HCT116 (cell line): ENCODE measurements around the gene HS3ST2. TPM values are rescaled to one million over a fixed set of nuclear protein-coding genes. Genes with fewer than 3 reads are reported as not detected.

ENCODE experiments used
- ATAC-seq: fragments of 200-7000 bp; cut with Tn5 transposase; 2 replicates; pipeline ENCODE4 v1.9.1; 2020; ENCODE audit warnings: mild to moderate bottlenecking, moderate library complexity
- BruUV-seq: library from RNA; stranded (reverse); fragments of 400-500 nt; replicated peaks from 2 replicates; lab custom pipeline; 2021; lab: Mats Ljungman, UMichigan
- CTCF ChIA-PET: fragments of 300-600 bp; sonication (Branson Sonifier 250); formaldehyde crosslinking; loops from one replicate; lab custom pipeline; 2021; ENCODE audit warnings: antibody characterized with exemption; lab: Charles Lee
- POLR2A ChIA-PET: fragments of 300-600, 350-600 bp; sonication (Branson Sonifier 250); formaldehyde crosslinking; loops from one replicate; lab custom pipeline; 2021; ENCODE audit warnings: antibody characterized with exemption; lab: Charles Lee
- RAD21 ChIA-PET, 2 experiments: fragments of 300-600 bp; sonication (Branson Sonifier 250); formaldehyde crosslinking; loops; one replicate each; lab custom pipeline; 2023; ENCODE audit warnings: low total read pairs in 2 of 2; ENCODE audit not compliant: uncharacterized antibody in 2 of 2, unreplicated experiment in 2 of 2, low non-redundant PET in 1 of 2; lab: Charles Lee
- DNase-seq: peaks from one replicate; pipeline ENCODE4 v3.0.0-alpha.2; 2010; ENCODE audit warnings: low read depth, low spot score
- H2AFZ ChIP-seq: fragments of 200-600 bp; shearing (Covaris generic), sonication (generic); 2 replicates; pipeline ENCODE4 v1.6.1; 2017; ENCODE audit warnings: low read depth, mixed run types, mixed read lengths, antibody characterized with exemption, low read length; ENCODE audit not compliant: poor library complexity, severe bottlenecking
- H3K27ac ChIP-seq: 2 replicates; pipeline ENCODE4 v1.5.1; 2012; ENCODE audit warnings: low read depth, low read length
- H3K27me3 ChIP-seq: fragments of 200-600 bp; sonication (generic); 2 replicates; pipeline ENCODE4 v1.6.1; 2016; ENCODE audit warnings: mixed run types, low read length, mixed read lengths; ENCODE audit not compliant: insufficient read depth
- H3K36me3 ChIP-seq, 2 experiments: fragments of 200-500 bp in 1 of 2; fragments of 200-600 bp in 1 of 2; sonication (Bioruptor generic) in 1 of 2; sonication (generic) in 1 of 2; 2 replicates each; pipeline versions ENCODE4 v1.5.1 to v1.6.1; 2014 to 2016; ENCODE audit warnings: low read length in 2 of 2, inconsistent platforms in 1 of 2, mixed read lengths in 1 of 2, mixed run types in 1 of 2; ENCODE audit not compliant: insufficient read depth in 2 of 2, control insufficient read depth in 1 of 2
- H3K4me1 ChIP-seq, 2 experiments: fragments of 200-600 bp in 1 of 2; sonication (generic) in 1 of 2; 2 replicates each; pipeline versions ENCODE4 v1.5.1 to v1.6.1; 2012 to 2017; ENCODE audit warnings: low read length in 2 of 2, inconsistent platforms in 1 of 2, mild to moderate bottlenecking in 1 of 2, mixed read lengths in 1 of 2, mixed run types in 1 of 2, moderate library complexity in 1 of 2; ENCODE audit not compliant: insufficient read depth in 2 of 2, control insufficient read depth in 1 of 2
- H3K4me2 ChIP-seq: fragments of 200-600 bp; sonication (generic); 2 replicates; pipeline ENCODE4 v1.6.1; 2017; ENCODE audit warnings: mixed run types, low read length, mixed read lengths
- H3K4me3 ChIP-seq, 2 experiments: fragments of 200-600 bp in 1 of 2; sonication (generic) in 1 of 2; replicated peaks in 1 of 2; 2 replicates each; pipeline ENCODE4 v1.5.1; 2011 to 2016; ENCODE audit warnings: low read length in 2 of 2, control low read depth in 1 of 2, low read depth in 1 of 2, mild to moderate bottlenecking in 1 of 2, mixed read lengths in 1 of 2, mixed run types in 1 of 2
- H3K79me2 ChIP-seq: fragments of 200-600 bp; sonication (generic); 2 replicates; pipeline ENCODE4 v1.6.1; 2017; ENCODE audit warnings: mild to moderate bottlenecking, mixed run types, low read length, moderate library complexity, mixed read lengths; ENCODE audit not compliant: insufficient read depth
- H3K9ac ChIP-seq: fragments of 200-600 bp; sonication (generic); 2 replicates; pipeline ENCODE4 v1.6.1; 2016; ENCODE audit warnings: low read length, mixed read lengths
- H3K9me2 ChIP-seq: fragments of 200-600 bp; sonication (generic), shearing (Covaris generic); 2 replicates; pipeline ENCODE4 v1.6.1; 2017; ENCODE audit warnings: mixed run types, mild to moderate bottlenecking, moderate library complexity; ENCODE audit not compliant: insufficient read depth
- H3K9me3 ChIP-seq, 2 experiments: fragments of 200-500 bp in 1 of 2; fragments of 200-600 bp in 1 of 2; sonication (Bioruptor generic) in 1 of 2; sonication (generic) in 1 of 2; 2 replicates each; pipeline ENCODE4 v1.6.1; 2014 to 2017; ENCODE audit warnings: low read length in 2 of 2, mixed read lengths in 2 of 2, inconsistent platforms in 1 of 2, low read depth in 1 of 2, mild to moderate bottlenecking in 1 of 2, mixed run types in 1 of 2, moderate library complexity in 1 of 2; ENCODE audit not compliant: control insufficient read depth in 1 of 2, insufficient read depth in 1 of 2
- H4K20me1 ChIP-seq: fragments of 200-600 bp; sonication (generic), shearing (Covaris generic); 2 replicates; pipeline ENCODE4 v1.6.1; 2017; ENCODE audit warnings: mixed run types, mild to moderate bottlenecking, moderate library complexity; ENCODE audit not compliant: insufficient read depth
- CBX3 ChIP-seq: IDR thresholded peaks from 2 replicates; pipeline ENCODE4 v1.6.1; 2012; ENCODE audit warnings: low read depth
- ELF1 ChIP-seq: IDR thresholded peaks from 2 replicates; pipeline ENCODE4 v1.6.1; 2012; ENCODE audit warnings: low read depth, borderline replicate concordance
- EZH2 ChIP-seq: fragments of 200-600 bp; sonication (generic); IDR thresholded peaks from 2 replicates; pipeline ENCODE4 v1.6.1; 2017; ENCODE audit warnings: antibody characterized with exemption, mixed run types
- EZH2phosphoT487 ChIP-seq: fragments of 200-600 bp; IDR thresholded peaks from 2 replicates; pipeline ENCODE4 v1.6.1; 2018; ENCODE audit warnings: antibody characterized with exemption, borderline replicate concordance
- FOSL1 ChIP-seq: IDR thresholded peaks from 2 replicates; pipeline ENCODE4 v1.6.1; 2012; ENCODE audit warnings: low read depth
- JUND ChIP-seq: IDR thresholded peaks from 2 replicates; pipeline ENCODE4 v1.6.1; 2012
- POLR2A ChIP-seq: IDR thresholded peaks from 2 replicates; pipeline ENCODE4 v1.7.0; 2011; ENCODE audit warnings: borderline replicate concordance; ENCODE audit not compliant: insufficient read depth, insufficient read length; ENCODE audit errors: extremely low read depth
- RAD21 ChIP-seq: IDR thresholded peaks from 2 replicates; pipeline ENCODE4 v1.6.1; 2012; ENCODE audit warnings: low read depth, mild to moderate bottlenecking
- SIN3A ChIP-seq: IDR thresholded peaks from 2 replicates; pipeline ENCODE4 v1.6.1; 2012; ENCODE audit warnings: low read depth
- SP1 ChIP-seq: IDR thresholded peaks from 2 replicates; pipeline ENCODE4 v1.6.1; 2012; ENCODE audit warnings: low read depth
- SRF ChIP-seq: IDR thresholded peaks from 2 replicates; pipeline ENCODE4 v1.6.1; 2012; ENCODE audit warnings: low read depth
- YY1 ChIP-seq: IDR thresholded peaks from 2 replicates; pipeline ENCODE4 v1.6.1; 2011; ENCODE audit warnings: low read length, low read depth, moderate library complexity, mild to moderate bottlenecking; ENCODE audit not compliant: insufficient replicate concordance; ENCODE audit errors: extremely low read depth
- ZNF274 ChIP-seq: fragments of 200-500 bp; sonication (Bioruptor generic); IDR thresholded peaks from 2 replicates; pipeline ENCODE4 v1.6.1; 2014; ENCODE audit warnings: mild to moderate bottlenecking, low read depth, low read length, inconsistent platforms
- intact Hi-C: fragments of 100-400 bp; cut with micrococcal nuclease; formaldehyde crosslinking; loops from 2 replicates; pipeline ENCODE4 v1.10.0; 2022
- total RNA-seq: library from RNA; stranded (reverse); gene quantifications from one replicate; pipeline ENCODE4 v1.2.1, GENCODE V29; 2021; ENCODE audit not compliant: unreplicated experiment
- TF ChIP-seq, protein P1 (sequence below): IDR thresholded peaks from 2 replicates; pipeline ENCODE4 v1.6.1; 2012
- TF ChIP-seq, protein P2 (sequence below): IDR thresholded peaks from 2 replicates; pipeline ENCODE4 v1.6.1; 2012; ENCODE audit warnings: low read depth
- TF ChIP-seq, protein P3 (sequence below): IDR thresholded peaks from 2 replicates; pipeline ENCODE4 v1.6.1; 2012
- TF ChIP-seq, protein P4 (sequence below), 3 experiments: fragments of 200-600 bp in 1 of 3; sonication (generic) in 1 of 3; IDR thresholded peaks in 2 of 3; conservative IDR thresholded peaks in 1 of 3; 2 replicates each; pipeline ENCODE4 v1.5.1; 2012 to 2017; ENCODE audit warnings: low read depth in 2 of 3, low read length in 2 of 3, antibody characterized with exemption in 1 of 3, borderline replicate concordance in 1 of 3, control low read depth in 1 of 3, mild to moderate bottlenecking in 1 of 3, mixed read lengths in 1 of 3, mixed run types in 1 of 3, moderate library complexity in 1 of 3; ENCODE audit not compliant: insufficient read depth in 1 of 3

Gene HS3ST2
- total RNA-seq, 1 experiment from 2014 or later = not detected

DNA sequence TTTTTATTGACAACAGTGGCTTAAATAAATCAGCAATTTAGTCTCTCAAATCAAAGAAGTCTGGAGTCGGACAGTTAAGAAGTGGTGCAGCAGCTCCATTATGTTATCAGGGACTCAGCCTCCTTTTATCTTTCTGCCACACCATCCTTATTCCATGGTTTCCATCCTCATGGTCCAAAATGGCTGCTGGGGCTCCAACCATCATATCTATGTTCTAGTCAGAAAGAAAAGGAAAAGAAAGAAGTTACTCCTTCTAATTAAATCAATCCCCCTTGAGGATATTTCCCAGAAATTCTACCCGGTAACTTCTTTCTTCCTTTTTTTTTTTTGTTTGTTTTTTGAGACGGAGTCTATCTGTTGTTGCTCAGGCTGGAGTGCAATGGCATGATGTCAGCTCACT is 109.5 kb downstream of the HS3ST2 start:
- BruUV-seq = no TSS peak
- Histone ChIP-seq H3K79me2 (no peaks in the 10 kb centered on the region), H3K27ac (no peak overlapping the region), H3K9me3 (no peaks in the 10 kb centered on the region), H3K4me2 (no peak overlapping the region), H3K4me1 (no peaks in the 10 kb centered on the region), H3K9ac (no peak overlapping the region), H3K27me3 (peaks cover 84% of the 10 kb centered on the region), H3K4me3 (no peak overlapping the region), H3K36me3 (no peaks in the 10 kb centered on the region), H2AFZ (no peak overlapping the region), H4K20me1 (no peaks in the 10 kb centered on the region), H3K9me2 (no peaks in the 10 kb centered on the region)
- intact Hi-C loops = no loop called here
- RAD21 ChIA-PET = no interaction called here
- POLR2A ChIA-PET = no interaction called here
- TF ChIP-seq ELF1 = no peak
- TF ChIP-seq EZH2 = no peak
- no peak for TF ChIP-seq ZNF274
- TF ChIP-seq, protein P1, sequence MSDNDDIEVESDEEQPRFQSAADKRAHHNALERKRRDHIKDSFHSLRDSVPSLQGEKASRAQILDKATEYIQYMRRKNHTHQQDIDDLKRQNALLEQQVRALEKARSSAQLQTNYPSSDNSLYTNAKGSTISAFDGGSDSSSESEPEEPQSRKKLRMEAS = no peak
- TF ChIP-seq EZH2phosphoT487 = no peak
- ATAC-seq = no peak
- no peak for DNase-seq
- CTCF ChIA-PET = no interaction called here

DNA sequence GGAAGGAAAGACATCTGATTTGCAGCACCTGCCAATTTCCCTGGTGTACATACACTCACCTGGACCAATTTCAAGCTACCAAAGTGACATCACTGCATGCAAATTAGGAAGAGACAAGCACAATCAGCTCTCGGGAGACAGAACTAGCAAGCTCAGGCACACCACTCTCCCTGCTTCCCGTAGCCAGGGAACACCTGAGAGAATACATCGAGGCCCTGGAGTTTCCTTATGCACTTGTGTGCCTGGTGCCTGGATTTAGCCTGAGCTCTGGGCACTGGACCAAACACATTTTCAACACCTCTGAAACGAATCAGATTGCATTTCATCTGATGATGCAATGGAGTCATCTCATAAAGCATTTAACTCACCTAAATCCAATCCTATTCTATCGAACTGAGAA is 110.5 kb downstream of the HS3ST2 start:
- Histone ChIP-seq H3K27ac (no peak overlapping the region), H3K36me3 (no peaks in the 10 kb centered on the region), H3K9me3 (no peaks in the 10 kb centered on the region), H3K4me2 (no peak overlapping the region), H3K27me3 (peaks cover 86% of the 10 kb centered on the region), H4K20me1 (no peaks in the 10 kb centered on the region), H3K4me3 (no peak overlapping the region), H3K79me2 (no peaks in the 10 kb centered on the region), H3K9me2 (no peaks in the 10 kb centered on the region), H3K9ac (no peak overlapping the region), H3K4me1 (no peaks in the 10 kb centered on the region), H2AFZ (no peak overlapping the region)
- RAD21 ChIA-PET = no interaction called here
- POLR2A ChIA-PET = no interaction called here
- no TSS peak for BruUV-seq
- DNase-seq (no peak), ATAC-seq (no peak)
- CTCF ChIA-PET = no interaction called here
- intact Hi-C loops = no loop called here
- TF ChIP-seq, protein P2, sequence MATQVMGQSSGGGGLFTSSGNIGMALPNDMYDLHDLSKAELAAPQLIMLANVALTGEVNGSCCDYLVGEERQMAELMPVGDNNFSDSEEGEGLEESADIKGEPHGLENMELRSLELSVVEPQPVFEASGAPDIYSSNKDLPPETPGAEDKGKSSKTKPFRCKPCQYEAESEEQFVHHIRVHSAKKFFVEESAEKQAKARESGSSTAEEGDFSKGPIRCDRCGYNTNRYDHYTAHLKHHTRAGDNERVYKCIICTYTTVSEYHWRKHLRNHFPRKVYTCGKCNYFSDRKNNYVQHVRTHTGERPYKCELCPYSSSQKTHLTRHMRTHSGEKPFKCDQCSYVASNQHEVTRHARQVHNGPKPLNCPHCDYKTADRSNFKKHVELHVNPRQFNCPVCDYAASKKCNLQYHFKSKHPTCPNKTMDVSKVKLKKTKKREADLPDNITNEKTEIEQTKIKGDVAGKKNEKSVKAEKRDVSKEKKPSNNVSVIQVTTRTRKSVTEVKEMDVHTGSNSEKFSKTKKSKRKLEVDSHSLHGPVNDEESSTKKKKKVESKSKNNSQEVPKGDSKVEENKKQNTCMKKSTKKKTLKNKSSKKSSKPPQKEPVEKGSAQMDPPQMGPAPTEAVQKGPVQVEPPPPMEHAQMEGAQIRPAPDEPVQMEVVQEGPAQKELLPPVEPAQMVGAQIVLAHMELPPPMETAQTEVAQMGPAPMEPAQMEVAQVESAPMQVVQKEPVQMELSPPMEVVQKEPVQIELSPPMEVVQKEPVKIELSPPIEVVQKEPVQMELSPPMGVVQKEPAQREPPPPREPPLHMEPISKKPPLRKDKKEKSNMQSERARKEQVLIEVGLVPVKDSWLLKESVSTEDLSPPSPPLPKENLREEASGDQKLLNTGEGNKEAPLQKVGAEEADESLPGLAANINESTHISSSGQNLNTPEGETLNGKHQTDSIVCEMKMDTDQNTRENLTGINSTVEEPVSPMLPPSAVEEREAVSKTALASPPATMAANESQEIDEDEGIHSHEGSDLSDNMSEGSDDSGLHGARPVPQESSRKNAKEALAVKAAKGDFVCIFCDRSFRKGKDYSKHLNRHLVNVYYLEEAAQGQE = no peak
- TF ChIP-seq CBX3 = no peak
- no peak for TF ChIP-seq SRF
- no peak for TF ChIP-seq SP1
- TF ChIP-seq, protein P3, sequence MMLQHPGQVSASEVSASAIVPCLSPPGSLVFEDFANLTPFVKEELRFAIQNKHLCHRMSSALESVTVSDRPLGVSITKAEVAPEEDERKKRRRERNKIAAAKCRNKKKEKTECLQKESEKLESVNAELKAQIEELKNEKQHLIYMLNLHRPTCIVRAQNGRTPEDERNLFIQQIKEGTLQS = no peak
- TF ChIP-seq POLR2A = no peak
- TF ChIP-seq YY1 = no peak
- TF ChIP-seq, protein P4, sequence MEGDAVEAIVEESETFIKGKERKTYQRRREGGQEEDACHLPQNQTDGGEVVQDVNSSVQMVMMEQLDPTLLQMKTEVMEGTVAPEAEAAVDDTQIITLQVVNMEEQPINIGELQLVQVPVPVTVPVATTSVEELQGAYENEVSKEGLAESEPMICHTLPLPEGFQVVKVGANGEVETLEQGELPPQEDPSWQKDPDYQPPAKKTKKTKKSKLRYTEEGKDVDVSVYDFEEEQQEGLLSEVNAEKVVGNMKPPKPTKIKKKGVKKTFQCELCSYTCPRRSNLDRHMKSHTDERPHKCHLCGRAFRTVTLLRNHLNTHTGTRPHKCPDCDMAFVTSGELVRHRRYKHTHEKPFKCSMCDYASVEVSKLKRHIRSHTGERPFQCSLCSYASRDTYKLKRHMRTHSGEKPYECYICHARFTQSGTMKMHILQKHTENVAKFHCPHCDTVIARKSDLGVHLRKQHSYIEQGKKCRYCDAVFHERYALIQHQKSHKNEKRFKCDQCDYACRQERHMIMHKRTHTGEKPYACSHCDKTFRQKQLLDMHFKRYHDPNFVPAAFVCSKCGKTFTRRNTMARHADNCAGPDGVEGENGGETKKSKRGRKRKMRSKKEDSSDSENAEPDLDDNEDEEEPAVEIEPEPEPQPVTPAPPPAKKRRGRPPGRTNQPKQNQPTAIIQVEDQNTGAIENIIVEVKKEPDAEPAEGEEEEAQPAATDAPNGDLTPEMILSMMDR (IDR thresholded peaks at IDR 0.05 in 2 of 3, conservative IDR thresholded peaks at IDR 0.05 in 1 of 3; ENCODE audit: borderline replicate concordance in 1 of 3, insufficient read depth in 1 of 3, low read depth in 2 of 3, low read length in 2 of 3) = no peak
- no peak for TF ChIP-seq ZNF274
- no peak for TF ChIP-seq RAD21
- TF ChIP-seq, protein P1 = no peak
- no peak for TF ChIP-seq SIN3A
- TF ChIP-seq JUND = no peak
- TF ChIP-seq FOSL1 = no peak
- TF ChIP-seq EZH2 = no peak
